Middle frontal gyrus (tissue), 1 donor: ENCODE data around the gene DGKI.

ENCODE experiments used
- DNase-seq: peaks from one replicate; pipeline ENCODE4 v3.0.0-alpha.2; 2015; ENCODE audit warnings: low spot score; ENCODE audit errors: extremely low spot score

DGKI gene

GRCh38 chr7:137434530-137434929 lies 412.2 kb downstream of the DGKI start:
- no peak for DNase-seq

DNA sequence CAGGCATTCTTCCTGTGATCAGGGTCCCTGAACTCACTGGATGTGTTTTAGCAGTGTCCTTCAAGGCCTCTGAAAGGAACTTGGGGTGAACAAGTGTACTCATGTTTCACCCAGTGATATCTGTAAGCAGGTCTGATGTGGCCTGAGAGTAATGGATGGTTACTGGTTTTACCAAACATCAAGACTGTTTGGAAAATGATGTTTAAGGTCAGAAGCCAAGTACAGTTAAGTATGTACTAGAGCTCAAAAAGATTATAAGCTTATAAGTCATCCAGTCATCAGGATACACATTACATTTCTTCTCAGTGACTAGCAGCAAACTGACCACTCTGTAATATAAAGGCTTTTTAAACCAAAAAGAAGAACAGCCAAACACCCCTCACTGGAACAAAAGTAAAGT lies 423.5 kb downstream of the DGKI start:
- DNase-seq = no peak

- DNase-seq = no peak
Observed at GRCh38 chr7:137421366-137421765, 425.4 kb downstream of the DGKI start.

DNA sequence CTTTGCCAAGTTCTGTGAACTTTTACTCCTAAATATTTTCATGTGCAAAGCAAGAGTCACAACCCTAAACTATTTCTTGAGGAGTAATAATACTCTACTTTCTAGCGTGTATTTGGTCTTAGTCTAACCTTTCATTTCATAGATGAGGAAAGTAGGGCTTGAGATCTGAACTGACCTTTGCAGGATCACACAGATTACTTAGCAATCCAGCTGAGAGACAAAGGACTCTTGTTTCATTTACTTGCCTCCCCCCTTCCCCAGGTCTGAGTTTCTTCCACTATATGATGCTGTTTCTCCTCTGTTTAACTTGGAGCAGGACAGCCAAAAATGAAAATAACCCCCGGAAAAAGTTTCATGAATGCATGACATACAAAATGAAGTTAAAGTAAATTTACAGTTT lies 427.9 kb downstream of the DGKI start:
- no peak for DNase-seq

- DNase-seq = no peak
Observed at GRCh38 chr7:137417464-137417863, 429.3 kb downstream of the DGKI start.

- DNase-seq = no peak
Observed at GRCh38 chr7:137413901-137414300, 432.9 kb downstream of the DGKI start.

DNA sequence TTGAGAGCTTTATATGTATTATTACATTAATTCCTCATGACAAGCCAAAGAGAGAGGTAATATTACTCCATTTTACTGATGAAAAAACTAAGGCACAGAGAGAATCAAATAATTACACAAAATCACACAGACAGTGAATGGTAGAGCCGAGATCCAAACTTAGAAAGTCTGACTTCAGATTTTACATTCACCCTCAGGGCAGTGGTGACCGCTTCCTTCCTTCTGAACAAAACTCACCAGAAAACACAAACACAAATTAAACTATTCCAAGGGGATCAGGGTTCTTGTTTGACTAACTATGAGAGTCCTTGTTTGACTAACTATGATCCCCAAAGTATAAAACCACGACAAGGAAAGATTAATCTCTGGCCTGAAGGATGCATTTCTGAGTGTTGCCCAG lies 435.3 kb downstream of the DGKI start:
- DNase-seq = no peak

GRCh38 chr7:137408126-137408525 lies 438.6 kb downstream of the DGKI start:
- DNase-seq = no peak

DNA sequence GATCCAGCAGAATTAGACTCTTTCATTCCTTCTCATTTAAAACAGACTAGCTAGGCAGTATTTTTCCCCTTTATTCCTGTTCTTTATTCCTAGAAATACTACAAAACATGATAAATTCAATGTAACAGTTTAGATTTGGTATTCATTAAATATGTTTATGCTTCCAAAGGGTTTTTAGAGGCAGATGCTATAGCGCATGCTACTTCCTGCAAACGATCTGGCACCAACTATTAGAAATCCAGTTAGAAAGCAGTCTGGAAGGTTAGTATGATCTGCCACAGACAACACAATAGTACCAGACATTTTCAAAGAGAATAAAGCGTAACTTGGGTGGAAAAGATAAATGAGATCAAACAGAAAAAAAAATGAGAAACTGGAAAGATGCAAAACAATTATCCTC lies 439.7 kb downstream of the DGKI start:
- DNase-seq = no peak

- DNase-seq = no peak
Observed at GRCh38 chr7:137404660-137405317, 442.0 kb downstream of the DGKI start.

DNA sequence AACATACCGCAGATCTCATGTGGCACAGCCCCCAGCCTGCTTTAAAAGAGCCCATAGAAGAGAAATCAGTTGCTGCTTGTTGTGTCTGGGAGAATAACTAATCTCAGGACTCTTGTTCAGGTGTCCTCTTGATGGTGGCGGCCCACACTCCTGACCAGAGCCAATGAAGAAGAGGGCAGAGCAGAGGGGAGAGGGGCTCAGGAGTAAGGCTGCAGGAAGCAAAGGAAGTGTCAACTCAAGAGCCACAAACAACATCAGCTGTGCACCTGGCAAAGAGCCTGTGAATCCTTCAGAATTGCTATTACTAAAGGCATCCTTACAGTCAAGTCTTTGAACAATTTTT lies 443.4 kb downstream of the DGKI start:
- no peak for DNase-seq

DNA sequence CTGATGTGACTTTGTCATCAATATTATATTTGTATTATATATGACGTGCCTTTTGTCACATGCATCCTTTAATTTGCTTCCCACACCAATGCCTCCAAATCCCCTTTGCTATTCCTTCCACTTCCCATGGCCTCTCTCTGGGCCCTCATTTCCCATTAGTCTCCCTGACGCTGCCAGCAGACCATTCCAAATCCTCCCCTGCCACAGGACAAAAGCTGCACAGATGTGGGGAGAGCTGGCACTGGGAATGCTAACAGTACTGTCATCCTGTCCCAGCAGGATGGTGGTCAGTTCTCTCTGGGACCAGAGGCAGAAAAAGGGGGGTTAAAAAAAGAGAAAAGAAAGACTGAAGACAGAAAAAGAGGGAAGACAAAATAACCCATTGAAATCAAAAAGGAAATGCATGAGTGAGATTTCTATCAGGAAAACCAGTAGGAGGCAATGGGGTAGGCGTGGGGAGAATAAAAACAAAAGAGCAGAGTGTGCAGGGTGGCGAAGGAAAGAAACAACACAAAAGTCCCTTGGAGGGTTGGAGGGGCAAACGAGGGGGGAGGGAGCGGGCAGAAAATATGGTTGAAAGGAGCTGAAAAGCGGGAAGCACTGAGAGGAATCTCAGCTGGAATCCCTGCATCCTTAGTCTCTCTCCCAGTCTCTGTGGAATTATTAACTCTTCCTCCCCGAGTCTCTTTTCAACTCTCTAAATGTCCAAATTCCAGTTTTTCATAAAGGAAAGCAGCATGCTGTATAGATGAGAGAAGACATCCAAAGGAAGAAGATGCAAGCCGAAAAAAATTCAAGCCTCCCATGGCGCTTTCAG lies 444.0 kb downstream of the DGKI start:
- no peak for DNase-seq

DNA sequence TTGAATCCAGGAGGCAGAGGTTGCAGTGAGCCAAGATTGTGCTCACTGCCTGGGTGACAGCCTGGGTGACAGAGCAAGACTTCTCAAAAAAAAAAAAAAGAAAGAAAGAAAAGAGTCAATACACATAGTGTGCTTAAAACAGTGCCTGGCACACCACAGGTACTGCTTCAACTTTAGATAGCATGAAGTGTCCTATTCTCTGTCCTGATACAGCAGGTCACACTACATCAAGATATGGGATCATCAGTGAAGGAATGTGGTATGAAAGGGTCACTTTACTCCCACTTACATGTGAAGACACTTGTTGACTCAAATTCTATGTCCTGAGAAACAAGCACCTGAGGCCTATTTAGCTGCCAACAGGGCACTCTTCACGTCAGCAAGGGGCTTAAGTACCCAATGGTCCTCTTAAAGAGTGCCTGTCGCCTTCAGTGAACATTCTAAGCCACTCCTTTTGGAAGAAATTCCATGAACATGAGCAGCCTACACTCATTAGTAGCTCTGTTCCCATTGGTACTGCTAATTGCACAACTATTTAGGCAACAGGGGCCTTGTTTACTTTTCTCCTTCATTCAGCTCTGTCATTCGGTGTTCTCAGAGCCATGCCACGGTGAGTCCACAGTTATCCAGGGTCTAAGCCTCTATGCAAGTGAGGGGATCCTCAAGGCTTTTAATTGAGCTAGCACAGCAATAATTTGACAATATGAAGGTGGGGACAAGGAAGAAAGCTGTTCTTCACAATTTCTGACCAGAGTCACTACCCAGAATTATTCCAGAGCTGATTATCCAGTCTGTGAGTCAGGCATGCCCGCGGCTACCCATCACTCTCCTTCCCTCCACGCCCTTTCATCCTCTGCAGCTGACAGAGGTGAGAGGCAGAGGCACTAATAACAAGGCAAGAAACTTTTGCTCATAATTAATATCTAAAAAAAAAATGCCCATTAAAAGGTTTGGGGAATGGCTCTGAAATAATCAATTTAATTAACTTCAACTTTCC lies 446.6 kb downstream of the DGKI start:
- DNase-seq = no peak

GRCh38 chr7:137396051-137396450 lies 450.7 kb downstream of the DGKI start:
- no peak for DNase-seq

GRCh38 chr7:137395420-137395819 lies 451.4 kb downstream of the DGKI start:
- DNase-seq = no peak

- no peak for DNase-seq
Observed at GRCh38 chr7:137393570-137393969, 453.2 kb downstream of the DGKI start.

DNA sequence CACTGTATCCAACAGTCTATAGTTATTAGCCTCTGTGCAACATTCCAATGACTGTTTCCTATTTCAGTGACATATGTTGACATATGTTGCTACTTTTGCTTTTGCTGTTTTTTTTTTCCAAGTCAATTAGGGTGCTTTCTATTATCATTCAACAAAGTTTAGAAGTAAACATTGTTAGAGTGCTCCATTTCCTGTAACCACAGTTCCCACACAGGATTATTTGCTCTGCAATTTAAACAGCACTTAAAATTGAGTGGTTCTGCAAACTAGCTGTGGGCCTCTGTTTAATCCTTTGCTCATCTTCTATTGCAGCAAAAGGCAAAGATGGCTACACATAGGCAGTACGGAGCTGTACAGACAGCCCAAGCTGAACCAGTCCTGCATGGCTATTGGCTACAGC lies 456.7 kb downstream of the DGKI start:
- DNase-seq = no peak

- DNase-seq = no peak
Observed at GRCh38 chr7:137388916-137389315, 457.9 kb downstream of the DGKI start.

DNA sequence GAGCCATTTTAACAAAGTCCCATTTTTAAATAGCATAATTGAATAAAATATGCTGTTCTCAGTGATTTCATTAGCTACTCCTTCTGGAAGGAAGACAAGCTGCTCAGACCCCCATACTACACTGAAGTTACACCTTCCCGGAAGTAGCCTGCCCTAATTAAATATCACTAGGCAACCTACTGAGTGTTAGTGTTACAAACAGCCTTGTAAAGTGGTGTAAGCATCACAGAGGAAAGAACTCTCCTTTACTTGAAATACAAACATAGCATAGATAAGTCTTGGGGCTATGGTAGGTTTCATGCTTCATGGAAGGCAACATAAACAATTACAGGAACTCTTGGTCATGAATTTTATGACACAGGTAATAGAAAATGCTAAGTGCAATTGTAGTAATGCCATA lies 459.8 kb downstream of the DGKI start:
- DNase-seq = no peak

DNA sequence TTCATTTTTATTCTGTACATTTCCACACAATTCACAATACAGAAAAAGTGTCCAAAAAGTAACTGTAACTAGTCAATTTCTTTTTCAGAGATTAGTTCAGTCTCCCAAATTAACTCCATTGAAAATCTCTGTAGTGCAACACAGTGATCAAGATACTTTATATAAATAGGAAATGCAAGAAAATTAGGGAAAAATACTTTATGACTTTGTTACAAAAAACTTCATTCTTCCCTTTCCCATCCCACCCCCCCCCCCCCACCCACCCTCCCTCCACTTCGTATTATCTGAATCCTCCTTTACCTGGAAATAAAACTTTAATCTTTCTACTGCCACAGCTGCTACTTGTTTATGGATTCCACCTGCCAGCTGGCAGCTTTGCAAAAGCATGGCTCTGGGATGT lies 465.7 kb downstream of the DGKI start:
- no peak for DNase-seq

GRCh38 chr7:137373507-137373906 lies 473.3 kb downstream of the DGKI start:
- DNase-seq = no peak

DNA sequence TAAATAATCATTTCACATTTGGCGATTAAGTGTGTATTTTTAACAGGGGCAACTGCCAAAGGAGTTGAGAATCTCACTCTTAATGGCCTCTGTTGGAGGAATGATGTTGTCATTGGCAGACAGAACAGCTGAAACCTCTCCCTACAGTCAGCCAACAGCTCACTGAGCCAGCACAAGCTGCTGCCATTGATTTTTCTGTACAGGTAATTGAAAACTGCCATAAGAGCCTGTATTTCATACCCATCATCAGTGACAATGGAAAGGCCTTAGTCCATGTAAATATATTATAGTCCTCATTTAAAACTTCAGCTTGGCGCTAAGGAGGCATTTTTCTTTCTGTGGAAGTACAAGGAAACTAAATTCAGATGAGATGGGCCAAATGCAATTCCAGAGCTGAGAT lies 475.2 kb downstream of the DGKI start:
- no peak for DNase-seq
